Measurements from ENCODE around the gene RTTN. TPM values are rescaled to one million over a fixed set of nuclear protein-coding genes. Genes with fewer than 3 reads are reported as not detected.
"Not testable (repeated sequence)": the region's sequence is repeated elsewhere in the genome, so short reads cannot be mapped to it uniquely, and the experiment has no call there.

The RTTN gene
- polyA plus RNA-seq, 3 donors, result 16.6 to 20.6 (median 19.1) TPM

- DNase-seq (ENCODE audit: extremely low read depth in 1 of 11, low read depth in 9 of 11, low spot score in 4 of 11), result no peak
Measured at GRCh38 chr18:69999656-70000055, 205.8 kb downstream of the RTTN start.

GRCh38 chr18:69998523-69998987, 206.9 kb downstream of the RTTN start:
- no peak for DNase-seq (ENCODE audit: extremely low read depth in 1 of 11, low read depth in 9 of 11, low spot score in 4 of 11)

- DNase-seq (ENCODE audit: extremely low read depth in 1 of 11, low read depth in 9 of 11, low spot score in 4 of 11), result no peak
Measured at GRCh38 chr18:69996951-69997798, 208.3 kb downstream of the RTTN start.

GRCh38 chr18:69996417-69996816, 209.1 kb downstream of the RTTN start:
- no peak for DNase-seq (ENCODE audit: extremely low read depth in 1 of 11, low read depth in 9 of 11, low spot score in 4 of 11)

GRCh38 chr18:69995774-69996173, 209.7 kb downstream of the RTTN start:
- no peak for DNase-seq (ENCODE audit: extremely low read depth in 1 of 11, low read depth in 9 of 11, low spot score in 4 of 11)

GRCh38 chr18:69992776-69993175, 212.7 kb downstream of the RTTN start:
- DNase-seq (ENCODE audit: extremely low read depth in 1 of 11, low read depth in 9 of 11, low spot score in 4 of 11), result no peak

- no peak for DNase-seq (ENCODE audit: extremely low read depth in 1 of 11, low read depth in 9 of 11, low spot score in 4 of 11)
Measured at GRCh38 chr18:69987870-69988269, 217.6 kb downstream of the RTTN start.

GRCh38 chr18:69985239-69985638, 220.2 kb downstream of the RTTN start:
- DNase-seq (ENCODE audit: extremely low read depth in 1 of 11, low read depth in 9 of 11, low spot score in 4 of 11), result no peak

- no peak for DNase-seq (ENCODE audit: extremely low read depth in 1 of 11, low read depth in 9 of 11, low spot score in 4 of 11)
Measured at GRCh38 chr18:69982417-69982816, 223.1 kb downstream of the RTTN start.

GRCh38 chr18:69981948-69982347, 223.5 kb downstream of the RTTN start:
- no peak for DNase-seq (ENCODE audit: extremely low read depth in 1 of 11, low read depth in 9 of 11, low spot score in 4 of 11)

GRCh38 chr18:69980982-69981804, 224.3 kb downstream of the RTTN start:
- DNase-seq (ENCODE audit: extremely low read depth in 1 of 11, low read depth in 9 of 11, low spot score in 4 of 11), result no peak

GRCh38 chr18:69980509-69980908, 225.0 kb downstream of the RTTN start:
- no peak for DNase-seq (ENCODE audit: extremely low read depth in 1 of 11, low read depth in 9 of 11, low spot score in 4 of 11)

GRCh38 chr18:69978732-69979715, 226.5 kb downstream of the RTTN start:
- DNase-seq (ENCODE audit: extremely low read depth in 1 of 11, low read depth in 9 of 11, low spot score in 4 of 11), result no peak

GRCh38 chr18:69975294-69975693, 230.2 kb downstream of the RTTN start:
- not testable (repeated sequence) for DNase-seq (ENCODE audit: extremely low read depth in 1 of 11, low read depth in 9 of 11, low spot score in 4 of 11)

- no peak for DNase-seq (ENCODE audit: extremely low read depth in 1 of 11, low read depth in 9 of 11, low spot score in 4 of 11)
Measured at GRCh38 chr18:69974365-69974764, 231.1 kb downstream of the RTTN start.

GRCh38 chr18:69969491-69969890, 236.0 kb downstream of the RTTN start:
- no peak for DNase-seq (ENCODE audit: extremely low read depth in 1 of 11, low read depth in 9 of 11, low spot score in 4 of 11)

- DNase-seq (ENCODE audit: extremely low read depth in 1 of 11, low read depth in 9 of 11, low spot score in 4 of 11), result no peak
Measured at GRCh38 chr18:69968039-69968438, 237.4 kb downstream of the RTTN start.

- DNase-seq (ENCODE audit: extremely low read depth in 1 of 11, low read depth in 9 of 11, low spot score in 4 of 11), result no peak
Measured at GRCh38 chr18:69963196-69963595, 242.3 kb downstream of the RTTN start.

- no peak for DNase-seq (ENCODE audit: extremely low read depth in 1 of 11, low read depth in 9 of 11, low spot score in 4 of 11)
Measured at GRCh38 chr18:69961718-69962117, 243.8 kb downstream of the RTTN start.
